NCI-H2107 (cell line): Measurements from ENCODE around the gene ASCC3.

Experiments used
- DNase-seq: peaks from one replicate; lab custom pipeline; 2025; lab: John Stamatoyannopoulos, UW

The ASCC3 gene

DNA sequence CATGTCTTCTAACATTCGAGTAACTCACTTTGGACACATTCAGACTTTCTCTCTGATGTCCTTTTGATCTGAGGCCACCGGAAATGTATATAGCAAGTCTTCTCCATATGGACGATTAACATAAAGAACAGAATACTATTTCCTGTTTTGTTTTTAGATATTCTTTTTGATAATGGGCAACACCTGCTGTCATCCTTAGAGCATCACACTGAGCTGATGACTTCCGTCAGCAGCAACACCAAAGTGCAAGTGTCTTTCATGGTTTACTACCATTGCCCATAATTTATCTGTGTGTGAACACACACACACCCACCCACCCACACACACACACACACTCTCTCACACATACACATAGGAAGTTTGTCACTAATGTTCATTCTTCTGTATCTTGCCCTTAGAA lies 303.7 kb downstream of the ASCC3 start:
- no peak for DNase-seq

- DNase-seq: no peak
Observed at GRCh38 chr6:100575921-100576320, 305.2 kb downstream of the ASCC3 start.

- no peak for DNase-seq
Observed at GRCh38 chr6:100574836-100575235, 306.3 kb downstream of the ASCC3 start.

DNA sequence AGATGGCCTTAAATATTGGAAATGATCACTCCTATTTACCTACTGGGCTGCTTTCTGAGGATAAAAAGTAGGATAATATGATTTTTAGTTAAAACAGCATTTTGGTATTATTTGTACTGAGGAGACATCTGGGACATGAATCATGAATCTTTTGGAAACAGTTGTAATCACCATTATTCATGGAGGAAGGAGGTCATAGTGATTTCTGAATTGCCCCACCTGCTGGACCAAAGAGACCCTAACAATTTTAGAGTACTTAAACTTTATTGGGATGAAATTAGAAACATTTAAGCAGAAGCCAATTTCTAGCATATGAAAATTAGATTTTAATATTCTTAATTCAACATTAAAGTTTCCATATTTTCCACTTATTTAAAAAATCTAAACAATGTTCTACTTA lies 308.0 kb downstream of the ASCC3 start:
- no peak for DNase-seq

DNA sequence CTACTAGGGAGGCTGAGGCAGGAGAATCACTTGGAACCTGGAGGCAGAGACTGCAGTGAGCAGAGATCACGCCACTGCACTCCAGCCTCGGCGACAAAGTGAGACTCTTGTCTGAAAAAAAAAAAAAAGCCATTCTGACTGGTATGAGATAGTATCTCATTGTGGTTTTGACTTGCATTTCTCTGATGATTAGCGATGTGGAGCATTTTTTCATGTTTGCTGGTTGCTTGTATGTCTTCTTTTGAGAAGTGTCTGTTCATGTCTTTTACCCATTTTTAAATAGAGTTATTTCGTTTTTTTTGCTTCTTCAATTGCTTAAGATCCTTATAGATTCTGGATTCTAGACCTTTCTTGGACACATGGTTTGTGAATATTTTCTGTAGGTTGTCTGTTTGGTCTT lies 312.9 kb downstream of the ASCC3 start:
- DNase-seq: no peak

DNA sequence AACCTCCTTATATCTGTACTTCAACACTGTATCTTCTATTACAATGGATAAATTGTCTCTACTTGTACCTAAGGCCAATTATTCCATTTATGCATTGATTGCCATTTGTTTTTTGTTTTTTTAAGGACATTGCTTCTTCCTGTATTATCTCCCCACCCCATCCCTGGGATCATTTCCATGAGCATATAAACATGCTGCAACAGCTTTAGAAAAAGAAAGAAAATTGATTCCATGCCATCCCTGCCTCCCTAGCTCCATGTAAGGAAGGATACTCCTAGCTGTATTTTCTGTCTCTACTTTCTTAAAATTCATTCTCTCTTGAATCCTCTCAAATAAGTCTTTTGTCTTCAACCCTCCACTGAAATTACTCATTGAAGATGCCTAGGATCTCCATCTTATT lies 314.6 kb downstream of the ASCC3 start:
- no peak for DNase-seq

GRCh38 chr6:100565439-100566104 lies 315.6 kb downstream of the ASCC3 start:
- no peak for DNase-seq

DNA sequence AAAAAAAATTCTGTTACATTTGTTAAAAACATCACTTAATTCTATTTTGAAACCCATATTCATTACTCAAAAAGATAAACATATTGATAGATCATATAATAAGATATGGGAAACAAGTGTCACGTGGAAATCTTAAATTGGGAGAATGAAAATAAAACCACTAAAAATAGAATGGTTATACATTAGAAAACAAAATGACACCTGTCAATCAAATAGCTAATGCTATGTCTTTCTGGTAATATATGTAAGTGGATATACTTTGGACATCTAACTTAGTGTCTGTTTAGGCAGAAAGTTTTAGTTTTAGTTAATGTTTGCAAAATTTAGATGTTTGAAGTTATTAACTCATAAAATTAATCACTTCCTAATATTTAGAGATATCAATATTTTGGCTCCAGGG lies 321.3 kb downstream of the ASCC3 start:
- no peak for DNase-seq

- DNase-seq: no peak
Observed at GRCh38 chr6:100554228-100554627, 326.9 kb downstream of the ASCC3 start.

DNA sequence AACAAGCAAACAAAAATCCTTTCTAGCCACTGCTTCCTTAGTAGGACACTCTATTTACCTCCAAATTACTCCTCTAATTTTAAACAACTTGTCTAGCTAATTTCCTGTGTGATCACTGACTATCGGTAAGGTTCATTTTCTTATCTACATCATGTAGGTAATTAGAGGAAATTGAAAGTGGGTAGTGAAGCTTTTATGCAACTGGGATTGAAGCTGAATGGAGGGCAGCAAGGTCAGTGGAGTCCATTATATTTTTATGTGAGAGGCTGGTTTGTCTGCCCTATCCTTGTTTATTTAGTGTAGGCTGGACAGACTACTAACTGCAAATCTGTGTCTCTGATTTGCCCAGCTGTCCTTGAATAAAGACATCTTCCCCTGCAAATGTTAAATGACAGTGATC lies 327.9 kb downstream of the ASCC3 start:
- DNase-seq: no peak

- no peak for DNase-seq
Observed at GRCh38 chr6:100549406-100550167, 331.5 kb downstream of the ASCC3 start.

DNA sequence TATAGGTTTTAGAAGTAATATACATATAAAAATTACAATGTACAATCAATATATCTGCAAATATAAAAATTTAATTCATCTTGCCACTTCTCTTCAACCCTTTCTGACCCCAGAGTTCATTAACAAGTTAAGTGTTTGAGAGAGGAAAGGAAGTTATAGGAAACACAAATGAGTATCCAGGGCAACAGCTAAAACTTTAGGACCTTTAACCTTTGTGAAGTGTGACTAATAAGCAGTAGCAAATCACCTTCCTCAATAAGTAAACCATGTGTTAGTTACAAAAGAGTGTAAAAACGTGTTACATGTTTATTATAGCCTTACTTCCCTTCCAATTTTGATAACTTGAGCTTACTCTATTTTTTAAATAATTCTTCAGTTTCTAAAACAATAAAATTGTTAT lies 343.0 kb downstream of the ASCC3 start:
- no peak for DNase-seq

- DNase-seq: no peak
Observed at GRCh38 chr6:100518588-100518987, 362.5 kb downstream of the ASCC3 start.

DNA sequence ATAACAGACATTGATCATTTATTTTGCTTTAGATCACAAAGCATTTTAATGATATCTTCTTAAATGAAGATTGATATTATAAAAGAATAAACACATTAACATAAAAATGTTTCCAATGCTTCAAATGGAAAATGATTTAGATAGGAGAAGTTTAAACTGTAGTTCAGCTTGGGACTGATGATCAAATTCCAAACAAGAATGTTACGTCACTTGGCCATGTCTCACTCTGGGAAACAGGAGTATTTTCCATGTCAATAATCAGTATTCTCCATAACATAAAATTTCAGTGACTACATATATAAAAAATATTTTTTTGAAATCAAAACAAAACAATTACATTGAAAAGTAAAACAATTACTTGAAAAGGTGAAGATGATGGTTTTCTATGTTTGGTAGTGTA lies 363.5 kb downstream of the ASCC3 start:
- no peak for DNase-seq

- DNase-seq: no peak
Observed at GRCh38 chr6:100517106-100517505, 364.0 kb downstream of the ASCC3 start.

GRCh38 chr6:100514660-100515059 lies 366.5 kb downstream of the ASCC3 start:
- DNase-seq: no peak

GRCh38 chr6:100512203-100512862 lies 368.8 kb downstream of the ASCC3 start:
- DNase-seq: no peak

- no peak for DNase-seq
Observed at GRCh38 chr6:100509101-100509500, 372.0 kb downstream of the ASCC3 start.

DNA sequence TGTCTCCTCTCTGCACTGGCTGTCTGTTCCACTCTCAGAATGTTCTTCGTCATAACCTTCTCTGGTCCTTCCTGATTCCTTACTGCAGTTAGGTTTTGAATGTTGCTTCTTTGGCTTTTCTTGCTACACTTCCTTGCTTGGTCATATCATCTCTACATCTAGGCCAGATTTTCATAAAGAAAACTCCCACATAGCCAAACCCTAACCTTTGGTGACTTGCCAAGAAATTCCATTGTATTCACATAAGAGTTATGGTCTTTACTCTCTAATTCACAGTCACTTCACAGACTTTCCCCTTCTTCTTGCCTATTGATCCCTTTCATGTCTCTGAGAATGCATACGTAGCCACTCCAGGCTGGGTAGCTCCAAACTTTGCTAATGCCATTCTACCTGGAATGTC lies 374.5 kb downstream of the ASCC3 start:
- no peak for DNase-seq

GRCh38 chr6:100504786-100505737 lies 376.1 kb downstream of the ASCC3 start:
- DNase-seq: no peak

GRCh38 chr6:100503043-100503705 lies 378.0 kb downstream of the ASCC3 start:
- DNase-seq: no peak
